Psoas muscle (tissue), 8 donors: ENCODE results near the gene NTRK2. TPM values are rescaled to one million over a fixed set of nuclear protein-coding genes. Genes with fewer than 3 reads are reported as not detected.

ENCODE experiments used
- ATAC-seq, 4 donors: fragments of 200-7000 bp; cut with Tn5 transposase; one replicate each; pipeline ENCODE4 v1.9.1; 2020; ENCODE audit warnings: moderate library complexity in 3 of 4, mild to moderate bottlenecking in 2 of 4
- DNase-seq, 2 donors: peaks; one replicate each; pipeline ENCODE4 v3.0.0-alpha.2; 2020
- H3K27ac ChIP-seq: fragments of 200-600 bp; one replicate; pipeline ENCODE4 v1.8.0; 2022
- H3K27me3 ChIP-seq, 3 donors: fragments of 200-600 bp in 1 of 3; one replicate each; pipeline versions ENCODE4 v1.6.1 to v1.8.0; 2013 to 2022; ENCODE audit warnings: low read length in 2 of 3, mild to moderate bottlenecking in 2 of 3, moderate library complexity in 1 of 3; ENCODE audit not compliant: insufficient read depth in 3 of 3
- H3K36me3 ChIP-seq, 2 donors: fragments of 200-600 bp in 1 of 2; one replicate each; pipeline versions ENCODE4 v1.6.1 to v1.8.0; 2013 to 2022; ENCODE audit warnings: low read depth in 1 of 2, mild to moderate bottlenecking in 1 of 2, moderate library complexity in 1 of 2; ENCODE audit not compliant: insufficient read depth in 1 of 2
- H3K4me1 ChIP-seq: fragments of 200-600 bp; one replicate; pipeline ENCODE4 v1.8.0; 2022
- H3K4me3 ChIP-seq: fragments of 200-600 bp; one replicate; pipeline ENCODE4 v1.8.0; 2022; ENCODE audit warnings: mild to moderate bottlenecking
- H3K9me3 ChIP-seq: fragments of 200-600 bp; one replicate; pipeline ENCODE4 v1.8.0; 2022
- CTCF ChIP-seq: fragments of 200-600 bp; IDR thresholded peaks from one replicate; pipeline ENCODE4 v1.8.0; 2022; ENCODE audit warnings: antibody characterized with exemption
- WGBS, 3 donors: extraction: QIAGEN DNeasy Blood & Tissue Kit; methylation state at CpG; one replicate each; pipeline versions ENCODE4 v1.1.6 to v1.1.7; 2013; 5-methylcytosine and 5-hydroxymethylcytosine counted together
- intact Hi-C, 2 donors: fragments of 100-400 bp; cut with DNase I; formaldehyde crosslinking; loops; one replicate each; pipeline versions ENCODE4 v1.11.0 to v1.14.2; 2022
- polyA plus RNA-seq, 3 donors: library from polyadenylated mRNA; stranded (reverse); fragments of 200-250 nt; gene quantifications; one replicate each; pipeline ENCODE4 v1.2.3, GENCODE V29; 2013
- total RNA-seq, 4 donors: library from RNA; stranded (reverse); fragmentation: NEBNext Ultra II Directional in 2 of 4; extraction: Animal tissue kit (Norgen Biotek cat#: 25700) in 2 of 4; gene quantifications; one replicate each; pipeline versions ENCODE4 v1.2.1 to v1.2.4, GENCODE V29; 2021 to 2023
- donor health status: healthy with polysubstance abuse.
- donor health status: DM: no; HTN: no; CAD: no; lungs with moderate emphysema.
- donor health status: Bipolar disorder and iron deficiency.
- donor health status: healthy.
- donor health status: DM: yes; HTN: yes; CAD: no.
- donor health status: DM: no; HTN: no; CAD: no.
- donor health status: DM: no; HTN: no; CAD: no.
- donor health status: DM: yes; HTN: yes; CAD: no.

The NTRK2 gene
- total and polyA plus RNA-seq, 7 donors, result 0.46 to 3.6 (median 1.4) TPM

DNA sequence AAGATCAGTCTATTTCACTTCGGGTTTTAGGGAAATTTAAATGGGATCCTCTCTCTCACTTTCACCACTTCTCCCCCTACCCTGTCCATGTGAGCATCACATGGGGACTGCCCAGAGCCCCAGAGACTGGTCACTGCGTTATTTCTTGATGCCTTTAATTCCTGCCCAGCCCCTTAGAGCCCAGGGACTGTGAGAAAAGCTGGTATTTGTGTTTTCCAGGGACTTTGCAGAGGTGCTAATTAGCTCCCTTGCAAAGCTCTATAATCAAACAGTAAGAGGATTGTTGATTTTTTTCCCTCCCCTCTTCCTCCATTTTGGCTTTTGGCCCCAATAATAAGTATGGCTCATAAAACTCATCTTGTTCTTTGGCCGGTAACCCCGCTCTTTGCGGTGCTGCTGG is 35.6 kb downstream of the NTRK2 start:
- no peak overlapping the region for H3K4me3 ChIP-seq
- no peak for DNase-seq
- H3K9me3 ChIP-seq, result no peaks in the 10 kb centered on the region
- ATAC-seq, result no peak
- intact Hi-C loops, result no loop called here
- H3K4me1 ChIP-seq, result no peaks in the 10 kb centered on the region
- no peak overlapping the region for H3K27ac ChIP-seq
- 60 to 69% (median 66%) methylated on average over 5 of the region's 5 CpGs for WGBS, 3 donors
- TF ChIP-seq CTCF, result no peak
- no peaks in the 10 kb centered on the region for H3K27me3 ChIP-seq
- no peaks in the 10 kb centered on the region for H3K36me3 ChIP-seq

DNA sequence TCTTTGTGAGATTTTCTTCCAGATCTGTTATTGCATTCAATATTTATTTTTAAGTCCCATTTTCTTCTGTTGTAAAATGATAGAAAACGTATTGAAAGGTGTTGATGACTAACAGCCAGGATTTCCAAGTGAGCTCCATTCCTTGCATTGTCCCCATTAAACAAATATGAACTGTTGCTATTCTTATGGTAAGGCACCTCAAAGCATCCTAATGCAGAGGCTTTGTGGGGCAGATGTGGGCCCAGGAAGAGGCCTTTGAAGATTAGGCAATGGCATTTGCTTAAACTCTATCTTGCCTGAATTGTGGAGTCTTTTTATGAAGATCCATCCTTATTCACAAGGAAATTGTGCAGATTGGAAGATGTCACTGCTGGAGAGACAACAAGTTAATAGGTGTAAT is 38.9 kb downstream of the NTRK2 start:
- no peaks in the 10 kb centered on the region for H3K9me3 ChIP-seq
- H3K4me1 ChIP-seq, result no peaks in the 10 kb centered on the region
- no peak overlapping the region for H3K27ac ChIP-seq
- H3K4me3 ChIP-seq, result no peak overlapping the region
- intact Hi-C loops, result no loop called here
- H3K27me3 ChIP-seq, result no peaks in the 10 kb centered on the region
- H3K36me3 ChIP-seq, result no peaks in the 10 kb centered on the region
- WGBS, 3 donors, result 79 to 94% (median 92%) methylated on average over 1 of the region's 1 CpG
- no peak for TF ChIP-seq CTCF
- no peak for ATAC-seq
- DNase-seq, result no peak

GRCh38 chr9:84709056-84709455 is 39.5 kb downstream of the NTRK2 start:
- Histone ChIP-seq H3K9me3 (no peaks in the 10 kb centered on the region), H3K36me3 (no peaks in the 10 kb centered on the region), H3K4me3 (no peak overlapping the region), H3K4me1 (no peaks in the 10 kb centered on the region), H3K27me3 (no peaks in the 10 kb centered on the region), H3K27ac (no peak overlapping the region)
- DNase-seq, result no peak
- intact Hi-C loops, result no loop called here
- ATAC-seq, result no peak
- no peak for TF ChIP-seq CTCF
- WGBS, 3 donors, result 70 to 75% (median 74%) methylated on average over 1 of the region's 1 CpG

DNA sequence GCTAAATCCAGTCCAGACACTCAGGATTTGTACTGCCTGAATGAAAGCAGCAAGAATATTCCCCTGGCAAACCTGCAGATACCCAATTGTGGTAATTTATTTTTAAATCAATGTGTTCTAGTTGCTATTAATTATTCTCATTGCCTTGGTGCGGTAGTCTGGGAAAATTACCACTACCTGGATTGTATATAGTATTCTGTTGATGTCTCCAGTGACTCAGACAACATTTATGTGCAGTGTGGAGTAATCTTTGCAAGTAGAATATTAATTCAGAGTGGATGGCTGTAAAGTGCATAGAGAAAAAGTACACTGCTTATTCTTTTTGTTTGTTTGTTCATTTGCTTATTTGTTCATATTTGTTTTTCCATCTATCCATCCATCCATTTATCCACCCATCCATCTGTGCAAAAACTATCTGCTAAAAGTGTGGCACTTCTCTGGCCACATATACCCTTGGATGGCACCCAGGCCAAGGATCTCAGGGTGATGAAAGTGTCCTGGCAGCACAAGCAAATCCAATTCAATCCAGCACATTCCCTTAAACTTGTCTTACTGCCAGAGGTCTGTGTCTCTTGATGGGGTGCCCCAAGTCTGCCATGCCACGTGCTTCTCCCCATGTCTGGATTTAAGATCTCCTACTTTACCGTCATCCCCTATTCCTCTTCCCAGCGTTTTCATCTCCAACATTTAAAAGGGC is 41.3 kb downstream of the NTRK2 start:
- intact Hi-C loops, result no loop called here
- DNase-seq (no peak), ATAC-seq (peak in 1 of 4 donors; percentile 30)
- no peak overlapping the region for H3K27ac ChIP-seq
- no peak overlapping the region for H3K4me3 ChIP-seq
- TF ChIP-seq CTCF, result no peak
- 41 to 54% (median 47%) methylated on average over 4 of the region's 4 CpGs for WGBS, 3 donors
- no peaks in the 10 kb centered on the region for H3K27me3 ChIP-seq
- H3K9me3 ChIP-seq, result no peaks in the 10 kb centered on the region
- no peaks in the 10 kb centered on the region for H3K4me1 ChIP-seq
- H3K36me3 ChIP-seq, result no peaks in the 10 kb centered on the region

DNA sequence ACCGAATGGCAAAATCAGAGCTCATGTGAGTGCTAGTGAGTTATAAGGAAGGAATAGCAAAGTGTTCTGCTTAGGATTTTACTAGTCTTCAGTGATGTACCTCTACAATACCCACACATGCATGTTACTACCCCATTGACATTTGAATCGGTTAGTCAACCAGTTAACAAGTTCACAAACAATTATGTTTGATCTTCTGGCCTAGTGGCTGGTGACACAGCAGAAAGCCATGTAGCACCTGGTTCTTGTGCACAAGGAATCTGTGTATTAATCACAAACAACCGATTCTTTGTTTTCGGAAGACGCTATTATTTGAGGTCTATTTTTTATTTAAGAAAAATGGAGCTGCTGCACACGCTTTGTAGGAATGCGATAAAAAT is 41.9 kb downstream of the NTRK2 start:
- Histone ChIP-seq H3K27ac (no peak overlapping the region), H3K36me3 (no peaks in the 10 kb centered on the region), H3K4me3 (no peak overlapping the region), H3K9me3 (no peaks in the 10 kb centered on the region), H3K4me1 (no peaks in the 10 kb centered on the region), H3K27me3 (no peaks in the 10 kb centered on the region)
- TF ChIP-seq CTCF, result no peak
- intact Hi-C loops, result no loop called here
- DNase-seq (no peak), ATAC-seq (no peak)
- 71 to 86% (median 72%) methylated on average over 7 of the region's 7 CpGs for WGBS, 3 donors
